HEK293 (cell line): Measurements from ENCODE around the gene STRN3.
"Not testable (repeated sequence)": the region's sequence is repeated elsewhere in the genome, so short reads cannot be mapped to it uniquely, and the experiment has no call there.

Source experiments
- CTCF ChIA-PET: fragments of 350-600 bp; formaldehyde crosslinking; extraction: SDS; loops from one replicate; lab custom pipeline; 2021; ENCODE audit warnings: antibody characterized with exemption; lab: Yijun Ruan, JAX
- POLR2A ChIA-PET: fragments of 300-600 bp; formaldehyde crosslinking; extraction: SDS; loops from one replicate; lab custom pipeline; 2020; ENCODE audit warnings: antibody characterized with exemption, inconsistent platforms; lab: Yijun Ruan, JAX
- H3K27ac ChIP-seq: fragments of 200-500 bp; sonication (Bioruptor generic); 2 replicates; pipeline ENCODE4 v1.5.1; 2014; ENCODE audit warnings: low read depth, low read length, control low read depth, inconsistent platforms; ENCODE audit errors: extremely low read depth
- H3K36me3 ChIP-seq, 2 experiments: fragments of 200-500 bp in 1 of 2; sonication (Bioruptor generic) in 1 of 2; 1 replicate in 1 of 2; 2 replicates in 1 of 2; pipeline ENCODE4 v1.5.1; 2014 to 2017; ENCODE audit warnings: inconsistent platforms in 2 of 2, low read length in 2 of 2; ENCODE audit not compliant: control insufficient read depth in 2 of 2, insufficient read depth in 1 of 2
- H3K4me1 ChIP-seq: fragments of 200-500 bp; sonication (Bioruptor generic); 2 replicates; pipeline ENCODE4 v1.5.1; 2014; ENCODE audit warnings: mild to moderate bottlenecking, low read length, inconsistent platforms; ENCODE audit not compliant: control insufficient read depth, insufficient read depth
- H3K4me3 ChIP-seq: 2 replicates; pipeline ENCODE4 v1.5.1; 2011; ENCODE audit warnings: low read depth, mild to moderate bottlenecking, control low read depth, low read length, moderate library complexity
- H3K9me3 ChIP-seq: fragments of 200-500 bp; sonication (Bioruptor generic); 2 replicates; pipeline ENCODE4 v1.5.1; 2014; ENCODE audit warnings: low read depth, low read length, inconsistent platforms; ENCODE audit not compliant: control insufficient read depth, insufficient read depth
- HOXC10 ChIP-seq: sonication (generic); formaldehyde crosslinking; IDR thresholded peaks from 2 replicates; pipeline ENCODE4 v1.8.1; 2023; ENCODE audit warnings: mild to moderate bottlenecking, missing genetic modification reagents
- IKZF3 ChIP-seq: fragments of 450-650 bp; IDR thresholded peaks from 2 replicates; pipeline ENCODE4 v1.5.0; 2018; ENCODE audit warnings: missing biosample characterization, mild to moderate bottlenecking, missing genetic modification characterization, moderate library complexity
- KLF10 ChIP-seq: fragments of 450-650 bp; IDR thresholded peaks from 2 replicates; pipeline ENCODE4 v1.5.1; 2018; ENCODE audit warnings: missing biosample characterization, mild to moderate bottlenecking, missing genetic modification characterization
- SCRT1 ChIP-seq: fragments of 450-650 bp; formaldehyde crosslinking; IDR thresholded peaks from 2 replicates; pipeline ENCODE4 v1.5.1; 2016; ENCODE audit warnings: missing biosample characterization, missing genetic modification characterization, borderline replicate concordance
- ZBTB10 ChIP-seq: fragments of 450-650 bp; formaldehyde crosslinking; IDR thresholded peaks from 2 replicates; pipeline ENCODE4 v1.5.1; 2016; ENCODE audit warnings: missing biosample characterization, missing genetic modification characterization
- ZBTB26 ChIP-seq: fragments of 450-650 bp; formaldehyde crosslinking; optimal IDR thresholded peaks from 2 replicates; pipeline ENCODE3; 2016; ENCODE audit warnings: missing biosample characterization, mild to moderate bottlenecking, missing genetic modification characterization
- ZNF112 ChIP-seq: fragments of 450-650 bp; formaldehyde crosslinking; IDR thresholded peaks from 2 replicates; pipeline ENCODE4 v1.5.0; 2017; ENCODE audit warnings: missing biosample characterization, missing genetic modification characterization
- ZNF19 ChIP-seq: fragments of 450-650 bp; formaldehyde crosslinking; IDR thresholded peaks from 2 replicates; pipeline ENCODE4; 2016; ENCODE audit warnings: missing biosample characterization, missing genetic modification characterization, low read depth
- ZNF48 ChIP-seq: fragments of 450-650 bp; formaldehyde crosslinking; IDR thresholded peaks from 2 replicates; pipeline ENCODE4 v1.5.1; 2016; ENCODE audit warnings: missing biosample characterization, missing genetic modification characterization
- ZNF629 ChIP-seq: fragments of 450-650 bp; formaldehyde crosslinking; IDR thresholded peaks from 2 replicates; pipeline ENCODE4 v1.5.1; 2017; ENCODE audit warnings: missing biosample characterization, missing genetic modification characterization
- ZNF664 ChIP-seq: fragments of 450-650 bp; formaldehyde crosslinking; IDR thresholded peaks from 2 replicates; pipeline ENCODE4 v1.5.1; 2016; ENCODE audit warnings: missing biosample characterization, missing genetic modification characterization
- ZNF76 ChIP-seq: fragments of 450-650 bp; formaldehyde crosslinking; IDR thresholded peaks from 2 replicates; pipeline ENCODE4; 2016; ENCODE audit warnings: low read depth, missing biosample characterization, missing genetic modification characterization, borderline replicate concordance

The STRN3 gene

GRCh38 chr14:30971586-30971985 lies 54.6 kb downstream of the STRN3 start (continued):
- TF ChIP-seq ZBTB26 (tag by site-specific recombination) = no peak
- TF ChIP-seq ZNF76 (tag by site-specific recombination) = no peak
- no peak for TF ChIP-seq IKZF3 (tag by site-specific recombination)
- TF ChIP-seq ZNF48 (tag by site-specific recombination) = no peak
- no peak for TF ChIP-seq KLF10 (tag by site-specific recombination)
- no peak for TF ChIP-seq ZNF629 (tag by site-specific recombination)
- TF ChIP-seq SCRT1 (tag by site-specific recombination) = no peak
- no peak for TF ChIP-seq HOXC10
- no peak for TF ChIP-seq ZBTB10 (tag by site-specific recombination)
- no peak for TF ChIP-seq ZNF112 (tag by site-specific recombination)

- CTCF ChIA-PET, H3K4me1 ChIP-seq, H3K27ac ChIP-seq, H3K36me3 ChIP-seq, POLR2A ChIA-PET, H3K9me3 ChIP-seq, H3K4me3 ChIP-seq: not testable (repeated sequence)
Measured at GRCh38 chr14:30969796-30970195, 56.4 kb downstream of the STRN3 start.

DNA sequence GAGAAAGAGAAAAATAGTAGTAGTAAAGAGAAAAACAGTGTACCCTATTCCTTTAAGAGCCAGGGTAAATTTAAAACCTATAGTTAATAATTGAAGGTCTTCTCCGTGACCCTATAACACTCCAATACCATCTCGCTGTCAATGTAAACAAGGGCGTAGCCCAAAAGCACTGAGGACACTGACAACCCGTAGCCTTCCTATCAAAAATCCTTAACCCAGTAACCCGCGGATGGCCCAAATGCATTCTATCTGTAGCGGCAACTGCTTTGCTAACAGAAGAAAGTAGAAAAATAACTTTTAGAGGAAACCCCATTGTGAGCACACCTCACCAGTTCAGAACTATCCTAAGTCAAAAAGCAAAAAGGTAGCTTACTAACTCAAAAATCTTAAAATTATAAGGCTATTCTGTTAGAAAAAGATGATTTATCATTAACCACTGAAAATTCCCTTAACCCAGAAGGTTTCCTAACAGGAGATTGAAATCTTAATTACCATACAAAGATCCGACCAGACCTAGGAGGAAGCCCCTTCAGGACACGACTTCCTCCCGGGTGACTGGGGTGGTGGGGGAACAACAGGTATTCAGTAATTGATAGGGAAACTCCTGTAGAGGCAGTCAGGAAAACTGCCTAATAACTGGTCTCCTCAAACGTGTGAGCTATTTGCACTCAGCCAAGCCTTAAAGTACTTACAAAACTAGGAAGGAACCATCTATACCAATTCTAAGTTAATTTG lies 58.6 kb downstream of the STRN3 start:
- peaks cover 4 to 13% of the 10 kb centered on the region in 2 experiments; a peak in 2 of 3 replicates for H3K36me3 ChIP-seq
- H3K4me3 ChIP-seq, H3K9me3 ChIP-seq, CTCF ChIA-PET, H3K4me1 ChIP-seq, H3K27ac ChIP-seq, POLR2A ChIA-PET: not testable (repeated sequence)

DNA sequence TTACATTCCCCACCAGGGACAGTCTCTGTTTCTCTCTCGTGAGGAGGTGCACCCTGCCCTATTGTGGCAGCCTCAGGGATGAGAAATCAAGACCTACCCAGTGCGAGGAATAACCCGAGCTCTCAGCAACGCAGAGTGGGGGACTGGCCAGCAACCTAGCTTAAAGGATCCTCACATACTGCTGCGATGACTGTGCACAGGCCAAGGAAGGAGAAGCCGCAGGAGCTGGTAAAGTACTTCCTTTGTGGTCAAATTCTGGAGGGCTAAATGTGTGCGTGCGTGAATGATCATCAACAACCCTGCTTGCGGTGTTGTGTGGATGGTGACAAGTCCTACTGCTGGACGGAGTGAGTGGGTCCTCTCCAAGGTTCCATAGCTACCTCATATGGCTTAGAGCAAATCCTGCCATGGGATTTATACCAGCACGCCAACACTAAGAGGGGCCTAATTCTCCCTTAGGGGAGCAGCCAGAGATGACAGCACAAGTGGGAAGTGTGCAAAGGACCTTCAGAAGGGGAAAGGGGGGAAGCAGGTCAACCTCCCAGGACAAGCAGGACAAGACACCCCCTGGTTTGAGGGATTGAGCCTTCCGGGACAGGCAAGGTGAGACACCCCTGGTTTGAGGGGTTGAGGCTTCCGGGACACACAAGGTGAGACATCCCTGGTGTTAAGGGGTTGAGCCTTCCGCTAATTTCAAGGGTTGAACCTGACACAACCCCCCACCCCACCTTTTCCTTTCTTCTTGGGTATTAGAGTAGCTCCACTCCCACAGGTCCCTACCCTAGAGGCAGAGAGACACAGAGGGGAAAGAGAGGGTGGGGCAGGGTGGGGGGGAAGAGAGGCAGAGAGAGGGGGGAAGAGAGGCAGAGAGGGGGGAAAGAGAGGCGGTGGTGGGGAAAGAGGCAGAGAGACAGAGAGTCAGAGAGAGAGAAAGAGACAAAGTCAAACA lies 59.5 kb downstream of the STRN3 start:
- TF ChIP-seq ZNF19 (tag by site-specific recombination) (no peak), ZNF664 (no peak)
- CTCF ChIA-PET = no interaction called here
- no peak overlapping the region for H3K27ac ChIP-seq
- no peaks in the 10 kb centered on the region for H3K9me3 ChIP-seq
- H3K4me1 ChIP-seq = no peaks in the 10 kb centered on the region
- POLR2A ChIA-PET = no interaction called here
- no peak overlapping the region for H3K4me3 ChIP-seq
- peaks cover 4 to 13% of the 10 kb centered on the region in 2 experiments; a peak in 2 of 3 replicates for H3K36me3 ChIP-seq

- H3K27ac ChIP-seq, POLR2A ChIA-PET, H3K4me3 ChIP-seq, H3K9me3 ChIP-seq, CTCF ChIA-PET, H3K4me1 ChIP-seq: not testable (repeated sequence)
- H3K36me3 ChIP-seq = peaks cover 4 to 13% of the 10 kb centered on the region in 2 experiments; a peak in 2 of 3 replicates
Measured at GRCh38 chr14:30965861-30966260, 60.3 kb downstream of the STRN3 start.

DNA sequence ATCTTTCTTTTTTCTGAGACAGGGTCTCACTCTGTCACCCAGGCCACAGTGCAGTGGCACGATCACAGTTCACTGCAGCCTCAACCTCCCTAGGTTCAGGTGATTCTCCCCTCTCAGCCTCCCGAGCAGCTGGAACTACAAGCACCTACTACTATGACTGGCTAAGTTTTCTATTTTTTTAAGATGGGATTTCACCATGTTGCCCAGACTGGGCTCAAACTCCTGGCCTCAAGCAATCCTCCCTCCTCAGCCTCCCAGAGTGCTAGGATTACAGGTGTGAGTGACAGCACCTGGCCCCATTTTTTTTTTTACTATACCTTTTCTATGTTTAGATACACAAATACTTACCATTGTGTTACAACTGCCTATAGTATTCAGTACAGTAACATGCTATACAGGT lies 63.6 kb downstream of the STRN3 start:
- H3K9me3 ChIP-seq, H3K4me3 ChIP-seq, H3K27ac ChIP-seq, POLR2A ChIA-PET: not testable (repeated sequence)
- H3K36me3 ChIP-seq = peaks cover 4 to 13% of the 10 kb centered on the region in 2 experiments; a peak in 2 of 3 replicates
- peaks cover 10% of the 10 kb centered on the region; the same call in 1 of the 2 replicates for H3K4me1 ChIP-seq
- CTCF ChIA-PET = interaction anchor here (0.6 kb wide), 1 partner anchor 1679 kb away, joined by 4 read pairs; no protein-coding TSS in a partner anchor
